K562 (cell line): ENCODE data around the gene LATS1. TPM values are rescaled to one million over a fixed set of nuclear protein-coding genes. Genes with fewer than 3 reads are reported as not detected.

ENCODE experiments used
- CBX3 ChIP-seq, 2 experiments: IDR thresholded peaks; 1 replicate in 1 of 2; 2 replicates in 1 of 2; pipeline ENCODE4 v1.6.1; 2012; ENCODE audit warnings: inconsistent platforms in 2 of 2, low read length in 2 of 2, borderline replicate concordance in 1 of 2, control low read depth in 1 of 2
- PHF20 ChIP-seq: fragments of 450-650 bp; IDR thresholded peaks from 2 replicates; pipeline ENCODE4 v1.6.1; 2018; ENCODE audit not compliant: partially characterized antibody
- SOX6 ChIP-seq: fragments of 450-650 bp; IDR thresholded peaks from 2 replicates; pipeline ENCODE4 v1.6.1; 2014; ENCODE audit warnings: mild to moderate bottlenecking
- ZKSCAN1 ChIP-seq: fragments of 150-350 bp; IDR thresholded peaks from 2 replicates; pipeline ENCODE4 v1.6.1; 2016; ENCODE audit warnings: low read depth, low read length
- ZNF232 ChIP-seq: sonication (generic); formaldehyde crosslinking; IDR thresholded peaks from 2 replicates; pipeline ENCODE4 v1.8.0; 2022; ENCODE audit warnings: mild to moderate bottlenecking, missing genetic modification reagents
- ZNF551 ChIP-seq: fragments of 250-450 bp; sonication (Bioruptor Pico); IDR thresholded peaks from 2 replicates; pipeline ENCODE4 v1.5.0; 2021; ENCODE audit warnings: mild to moderate bottlenecking, moderate library complexity
- polyA plus RNA-seq, 8 experiments: library from polyadenylated mRNA; depleted of rRNA in 4 of 8; stranded (reverse) in 5 of 8; unstranded in 3 of 8; fragments of >200 nt; fragmentation: Nextera tagmentation in 2 of 8; fragmentation: Illumina TruSeq in 1 of 8; extraction: Ambion mirVana in 2 of 8; extraction: Trizol in 1 of 8; gene quantifications; 2 replicates each; pipeline versions ENCODE4 v1.2.1 to v1.2.3, GENCODE V29; 2011 to 2014; ENCODE audit warnings: inconsistent platforms in 1 of 8, missing spikeins in 1 of 8
- total RNA-seq, 7 experiments: library from RNA; depleted of rRNA in 6 of 7; stranded (reverse); fragments of >200 nt in 6 of 7; fragmentation: Illumina TruSeq in 2 of 7; extraction: Trizol in 2 of 7; gene quantifications; 2 replicates each; pipeline versions ENCODE4 v1.2.1 to v1.2.3, GENCODE V29; 2011 to 2021; ENCODE audit warnings: low replicate concordance in 1 of 7
- TF ChIP-seq, protein P1 (sequence below): fragments of 450-650 bp; IDR thresholded peaks from 2 replicates; pipeline ENCODE4 v1.6.1; 2016; ENCODE audit warnings: mild to moderate bottlenecking, moderate library complexity
- TF ChIP-seq, protein P2 (sequence below): IDR thresholded peaks from 2 replicates; pipeline ENCODE4 v1.6.1; 2012; ENCODE audit warnings: low read depth, low read length, improper control_type of control experiment, borderline replicate concordance

Gene LATS1
- total and polyA plus RNA-seq, 9 of the 15 experiments (the other 6 are each of a cell fraction or from before 2014, with no cell fraction given): 5.0 to 36.3 (median 18.4) TPM

DNA sequence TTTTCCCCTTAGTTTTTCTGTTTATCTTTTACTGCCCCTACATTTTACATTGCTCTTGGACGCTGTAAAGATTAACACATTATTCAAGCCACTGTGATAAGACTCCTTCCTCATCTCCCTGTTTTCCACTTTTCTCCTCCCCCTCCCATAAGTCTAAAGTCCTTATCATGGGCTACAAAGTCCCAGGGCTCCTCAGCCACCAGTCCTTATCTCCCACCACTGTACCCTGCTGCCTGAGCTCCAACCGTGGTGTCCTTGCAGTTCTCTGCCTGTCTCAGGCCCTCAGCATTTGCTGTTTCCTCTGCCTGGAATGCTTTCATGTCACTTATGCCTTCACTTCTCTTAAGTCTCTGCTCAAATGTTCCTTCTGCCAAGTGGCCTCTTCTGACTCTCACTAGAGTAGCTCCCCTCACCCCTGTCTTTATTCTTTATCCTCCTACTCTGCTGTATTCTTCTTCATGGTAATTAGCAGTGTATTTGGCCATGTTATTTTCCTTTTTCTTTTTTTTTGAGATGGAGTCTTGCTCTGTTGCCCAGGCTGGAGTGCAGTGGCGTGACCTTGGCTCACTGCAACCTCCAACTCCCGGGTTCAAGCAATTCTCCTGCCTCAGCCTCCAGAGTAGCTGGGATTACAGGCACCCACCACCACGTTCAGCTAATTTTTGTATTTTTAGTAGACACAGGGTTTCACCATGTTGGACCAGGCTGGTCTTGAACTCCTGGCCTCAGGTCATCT is 10.8 kb upstream of the LATS1 start (continued):
- TF ChIP-seq, protein P1, sequence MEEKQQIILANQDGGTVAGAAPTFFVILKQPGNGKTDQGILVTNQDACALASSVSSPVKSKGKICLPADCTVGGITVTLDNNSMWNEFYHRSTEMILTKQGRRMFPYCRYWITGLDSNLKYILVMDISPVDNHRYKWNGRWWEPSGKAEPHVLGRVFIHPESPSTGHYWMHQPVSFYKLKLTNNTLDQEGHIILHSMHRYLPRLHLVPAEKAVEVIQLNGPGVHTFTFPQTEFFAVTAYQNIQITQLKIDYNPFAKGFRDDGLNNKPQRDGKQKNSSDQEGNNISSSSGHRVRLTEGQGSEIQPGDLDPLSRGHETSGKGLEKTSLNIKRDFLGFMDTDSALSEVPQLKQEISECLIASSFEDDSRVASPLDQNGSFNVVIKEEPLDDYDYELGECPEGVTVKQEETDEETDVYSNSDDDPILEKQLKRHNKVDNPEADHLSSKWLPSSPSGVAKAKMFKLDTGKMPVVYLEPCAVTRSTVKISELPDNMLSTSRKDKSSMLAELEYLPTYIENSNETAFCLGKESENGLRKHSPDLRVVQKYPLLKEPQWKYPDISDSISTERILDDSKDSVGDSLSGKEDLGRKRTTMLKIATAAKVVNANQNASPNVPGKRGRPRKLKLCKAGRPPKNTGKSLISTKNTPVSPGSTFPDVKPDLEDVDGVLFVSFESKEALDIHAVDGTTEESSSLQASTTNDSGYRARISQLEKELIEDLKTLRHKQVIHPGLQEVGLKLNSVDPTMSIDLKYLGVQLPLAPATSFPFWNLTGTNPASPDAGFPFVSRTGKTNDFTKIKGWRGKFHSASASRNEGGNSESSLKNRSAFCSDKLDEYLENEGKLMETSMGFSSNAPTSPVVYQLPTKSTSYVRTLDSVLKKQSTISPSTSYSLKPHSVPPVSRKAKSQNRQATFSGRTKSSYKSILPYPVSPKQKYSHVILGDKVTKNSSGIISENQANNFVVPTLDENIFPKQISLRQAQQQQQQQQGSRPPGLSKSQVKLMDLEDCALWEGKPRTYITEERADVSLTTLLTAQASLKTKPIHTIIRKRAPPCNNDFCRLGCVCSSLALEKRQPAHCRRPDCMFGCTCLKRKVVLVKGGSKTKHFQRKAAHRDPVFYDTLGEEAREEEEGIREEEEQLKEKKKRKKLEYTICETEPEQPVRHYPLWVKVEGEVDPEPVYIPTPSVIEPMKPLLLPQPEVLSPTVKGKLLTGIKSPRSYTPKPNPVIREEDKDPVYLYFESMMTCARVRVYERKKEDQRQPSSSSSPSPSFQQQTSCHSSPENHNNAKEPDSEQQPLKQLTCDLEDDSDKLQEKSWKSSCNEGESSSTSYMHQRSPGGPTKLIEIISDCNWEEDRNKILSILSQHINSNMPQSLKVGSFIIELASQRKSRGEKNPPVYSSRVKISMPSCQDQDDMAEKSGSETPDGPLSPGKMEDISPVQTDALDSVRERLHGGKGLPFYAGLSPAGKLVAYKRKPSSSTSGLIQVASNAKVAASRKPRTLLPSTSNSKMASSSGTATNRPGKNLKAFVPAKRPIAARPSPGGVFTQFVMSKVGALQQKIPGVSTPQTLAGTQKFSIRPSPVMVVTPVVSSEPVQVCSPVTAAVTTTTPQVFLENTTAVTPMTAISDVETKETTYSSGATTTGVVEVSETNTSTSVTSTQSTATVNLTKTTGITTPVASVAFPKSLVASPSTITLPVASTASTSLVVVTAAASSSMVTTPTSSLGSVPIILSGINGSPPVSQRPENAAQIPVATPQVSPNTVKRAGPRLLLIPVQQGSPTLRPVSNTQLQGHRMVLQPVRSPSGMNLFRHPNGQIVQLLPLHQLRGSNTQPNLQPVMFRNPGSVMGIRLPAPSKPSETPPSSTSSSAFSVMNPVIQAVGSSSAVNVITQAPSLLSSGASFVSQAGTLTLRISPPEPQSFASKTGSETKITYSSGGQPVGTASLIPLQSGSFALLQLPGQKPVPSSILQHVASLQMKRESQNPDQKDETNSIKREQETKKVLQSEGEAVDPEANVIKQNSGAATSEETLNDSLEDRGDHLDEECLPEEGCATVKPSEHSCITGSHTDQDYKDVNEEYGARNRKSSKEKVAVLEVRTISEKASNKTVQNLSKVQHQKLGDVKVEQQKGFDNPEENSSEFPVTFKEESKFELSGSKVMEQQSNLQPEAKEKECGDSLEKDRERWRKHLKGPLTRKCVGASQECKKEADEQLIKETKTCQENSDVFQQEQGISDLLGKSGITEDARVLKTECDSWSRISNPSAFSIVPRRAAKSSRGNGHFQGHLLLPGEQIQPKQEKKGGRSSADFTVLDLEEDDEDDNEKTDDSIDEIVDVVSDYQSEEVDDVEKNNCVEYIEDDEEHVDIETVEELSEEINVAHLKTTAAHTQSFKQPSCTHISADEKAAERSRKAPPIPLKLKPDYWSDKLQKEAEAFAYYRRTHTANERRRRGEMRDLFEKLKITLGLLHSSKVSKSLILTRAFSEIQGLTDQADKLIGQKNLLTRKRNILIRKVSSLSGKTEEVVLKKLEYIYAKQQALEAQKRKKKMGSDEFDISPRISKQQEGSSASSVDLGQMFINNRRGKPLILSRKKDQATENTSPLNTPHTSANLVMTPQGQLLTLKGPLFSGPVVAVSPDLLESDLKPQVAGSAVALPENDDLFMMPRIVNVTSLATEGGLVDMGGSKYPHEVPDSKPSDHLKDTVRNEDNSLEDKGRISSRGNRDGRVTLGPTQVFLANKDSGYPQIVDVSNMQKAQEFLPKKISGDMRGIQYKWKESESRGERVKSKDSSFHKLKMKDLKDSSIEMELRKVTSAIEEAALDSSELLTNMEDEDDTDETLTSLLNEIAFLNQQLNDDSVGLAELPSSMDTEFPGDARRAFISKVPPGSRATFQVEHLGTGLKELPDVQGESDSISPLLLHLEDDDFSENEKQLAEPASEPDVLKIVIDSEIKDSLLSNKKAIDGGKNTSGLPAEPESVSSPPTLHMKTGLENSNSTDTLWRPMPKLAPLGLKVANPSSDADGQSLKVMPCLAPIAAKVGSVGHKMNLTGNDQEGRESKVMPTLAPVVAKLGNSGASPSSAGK: no peak; the same call in 1 of the 2 replicates
- TF ChIP-seq ZKSCAN1 (peak; percentile 91), ZNF232 (CRISPR knock-in tag) (no peak), ZNF551 (CRISPR knock-in tag) (no peak), CBX3 (IDR thresholded peaks at IDR 0.05; ENCODE audit: borderline replicate concordance in 1 of 2, low read length in 2 of 2) (peak in 1 of 2 experiments; percentile 61; a peak in 2 of 3 replicates), PHF20 (no peak), SOX6 (peak; percentile 88)
- TF ChIP-seq, protein P2, sequence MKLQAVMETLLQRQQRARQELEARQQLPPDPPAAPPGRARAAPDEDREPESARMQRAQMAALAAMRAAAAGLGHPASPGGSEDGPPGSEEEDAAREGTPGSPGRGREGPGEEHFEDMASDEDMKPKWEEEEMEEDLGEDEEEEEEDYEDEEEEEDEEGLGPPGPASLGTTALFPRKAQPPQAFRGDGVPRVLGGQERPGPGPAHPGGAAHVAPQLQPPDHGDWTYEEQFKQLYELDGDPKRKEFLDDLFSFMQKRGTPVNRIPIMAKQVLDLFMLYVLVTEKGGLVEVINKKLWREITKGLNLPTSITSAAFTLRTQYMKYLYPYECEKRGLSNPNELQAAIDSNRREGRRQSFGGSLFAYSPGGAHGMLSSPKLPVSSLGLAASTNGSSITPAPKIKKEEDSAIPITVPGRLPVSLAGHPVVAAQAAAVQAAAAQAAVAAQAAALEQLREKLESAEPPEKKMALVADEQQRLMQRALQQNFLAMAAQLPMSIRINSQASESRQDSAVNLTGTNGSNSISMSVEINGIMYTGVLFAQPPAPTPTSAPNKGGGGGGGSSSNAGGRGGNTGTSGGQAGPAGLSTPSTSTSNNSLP: peak; percentile 96
